ENCODE measurements around the gene EIF2B2. TPM values are rescaled to one million over a fixed set of nuclear protein-coding genes. Genes with fewer than 3 reads are reported as not detected.

EIF2B2 gene
- total and polyA plus RNA-seq, 2 of the 13 experiments (the other 11 are each of a cell fraction or from before 2014, with no cell fraction given): 54.4 to 78.6 TPM

GRCh38 chr14:75002392-75003249 is at the start of gene EIF2B2 (continued):
- no peak for TF ChIP-seq RBM22 (optimal IDR thresholded peaks at IDR 0.05; ENCODE audit: low read length)
- TF ChIP-seq, protein P1, sequence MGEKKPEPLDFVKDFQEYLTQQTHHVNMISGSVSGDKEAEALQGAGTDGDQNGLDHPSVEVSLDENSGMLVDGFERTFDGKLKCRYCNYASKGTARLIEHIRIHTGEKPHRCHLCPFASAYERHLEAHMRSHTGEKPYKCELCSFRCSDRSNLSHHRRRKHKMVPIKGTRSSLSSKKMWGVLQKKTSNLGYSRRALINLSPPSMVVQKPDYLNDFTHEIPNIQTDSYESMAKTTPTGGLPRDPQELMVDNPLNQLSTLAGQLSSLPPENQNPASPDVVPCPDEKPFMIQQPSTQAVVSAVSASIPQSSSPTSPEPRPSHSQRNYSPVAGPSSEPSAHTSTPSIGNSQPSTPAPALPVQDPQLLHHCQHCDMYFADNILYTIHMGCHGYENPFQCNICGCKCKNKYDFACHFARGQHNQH (CRISPR knock-in tag; IDR thresholded peaks at IDR 0.05): peak; percentile 60
- TF ChIP-seq, protein P2, sequence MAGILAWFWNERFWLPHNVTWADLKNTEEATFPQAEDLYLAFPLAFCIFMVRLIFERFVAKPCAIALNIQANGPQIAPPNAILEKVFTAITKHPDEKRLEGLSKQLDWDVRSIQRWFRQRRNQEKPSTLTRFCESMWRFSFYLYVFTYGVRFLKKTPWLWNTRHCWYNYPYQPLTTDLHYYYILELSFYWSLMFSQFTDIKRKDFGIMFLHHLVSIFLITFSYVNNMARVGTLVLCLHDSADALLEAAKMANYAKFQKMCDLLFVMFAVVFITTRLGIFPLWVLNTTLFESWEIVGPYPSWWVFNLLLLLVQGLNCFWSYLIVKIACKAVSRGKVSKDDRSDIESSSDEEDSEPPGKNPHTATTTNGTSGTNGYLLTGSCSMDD (CRISPR knock-in tag; IDR thresholded peaks at IDR 0.05): 0 out of 2 replicates have a peak, but pooled peaks have one; percentile 41
- no peak for TF ChIP-seq HDAC6 (IDR thresholded peaks at IDR 0.05; ENCODE audit: low read depth, low read length)
- no peak for TF ChIP-seq CENPX (CRISPR knock-in tag; IDR thresholded peaks at IDR 0.05)
- no peak for TF ChIP-seq TRIM22 (IDR thresholded peaks at IDR 0.05)
- TF ChIP-seq CBX2 (IDR thresholded peaks at IDR 0.05; ENCODE audit: low read depth, low read length): no peak
- TF ChIP-seq CBX2 (CRISPR knock-in tag; IDR thresholded peaks at IDR 0.05; ENCODE audit: low read depth): no peak
- TF ChIP-seq NPAS2 (CRISPR knock-in tag; IDR thresholded peaks at IDR 0.05; ENCODE audit: borderline replicate concordance): no peak
- TF ChIP-seq ZFP37 (CRISPR knock-in tag; IDR thresholded peaks at IDR 0.05; ENCODE audit: borderline replicate concordance): no peak; the same call in none of the 2 replicates
- no peak for TF ChIP-seq SP5 (CRISPR knock-in tag; IDR thresholded peaks at IDR 0.05; ENCODE audit: borderline replicate concordance, low read depth)
- TF ChIP-seq SOX13 (IDR thresholded peaks at IDR 0.05): no peak
- TF ChIP-seq SOX13 (CRISPR knock-in tag; conservative IDR thresholded peaks at IDR 0.05 in 1 of 2, IDR thresholded peaks at IDR 0.05 in 1 of 2): peak in 1 of 2 experiments; percentile 29; a peak in 2 of 4 replicates
- TF ChIP-seq SCMH1 (CRISPR knock-in tag; IDR thresholded peaks at IDR 0.05; ENCODE audit: borderline replicate concordance): no peak
- TF ChIP-seq TGIF2 (CRISPR knock-in tag; IDR thresholded peaks at IDR 0.05): 0 out of 2 replicates have a peak, but pooled peaks have one; percentile 39
- TF ChIP-seq MTA3 (CRISPR knock-in tag; IDR thresholded peaks at IDR 0.05): no peak
- no peak for TF ChIP-seq NFE2 (CRISPR knock-in tag; IDR thresholded peaks at IDR 0.05)
- TF ChIP-seq REL (CRISPR knock-in tag; conservative IDR thresholded peaks at IDR 0.05): no peak
- no peak for TF ChIP-seq FLYWCH1 (CRISPR knock-in tag; IDR thresholded peaks at IDR 0.05)
- no peak for TF ChIP-seq CCAR2 (optimal IDR thresholded peaks at IDR 0.05; ENCODE audit: low read depth, low read length)
- peak; percentile 79; the same call in 1 of the 2 replicates for TF ChIP-seq HDAC1 (CRISPR knock-in tag; IDR thresholded peaks at IDR 0.05)
- no peak for TF ChIP-seq WIZ (CRISPR knock-in tag; IDR thresholded peaks at IDR 0.05)
- peak; percentile 92 for TF ChIP-seq ETV5 (CRISPR knock-in tag; IDR thresholded peaks at IDR 0.05; ENCODE audit: borderline replicate concordance)
- 0 out of 2 replicates have a peak, but pooled peaks have one; percentile 32 for TF ChIP-seq HIVEP1 (CRISPR knock-in tag; IDR thresholded peaks at IDR 0.05)
- 0 out of 2 replicates have a peak, but pooled peaks have one; percentile 72 for TF ChIP-seq ZFP62 (CRISPR knock-in tag; IDR thresholded peaks at IDR 0.05)
- TF ChIP-seq ZFX (CRISPR knock-in tag; IDR thresholded peaks at IDR 0.05; ENCODE audit: low read depth): peak; percentile 86
- TF ChIP-seq ZNF7 (CRISPR knock-in tag; IDR thresholded peaks at IDR 0.05): no peak
- TF ChIP-seq, protein P3, sequence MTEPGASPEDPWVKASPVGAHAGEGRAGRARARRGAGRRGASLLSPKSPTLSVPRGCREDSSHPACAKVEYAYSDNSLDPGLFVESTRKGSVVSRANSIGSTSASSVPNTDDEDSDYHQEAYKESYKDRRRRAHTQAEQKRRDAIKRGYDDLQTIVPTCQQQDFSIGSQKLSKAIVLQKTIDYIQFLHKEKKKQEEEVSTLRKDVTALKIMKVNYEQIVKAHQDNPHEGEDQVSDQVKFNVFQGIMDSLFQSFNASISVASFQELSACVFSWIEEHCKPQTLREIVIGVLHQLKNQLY (CRISPR knock-in tag; IDR thresholded peaks at IDR 0.05): peak; percentile 11; the same call in 1 of the 2 replicates

Measured in HepG2 (cell line).